ENCODE results near the gene PLXNA3.

PLXNA3 gene

DNA sequence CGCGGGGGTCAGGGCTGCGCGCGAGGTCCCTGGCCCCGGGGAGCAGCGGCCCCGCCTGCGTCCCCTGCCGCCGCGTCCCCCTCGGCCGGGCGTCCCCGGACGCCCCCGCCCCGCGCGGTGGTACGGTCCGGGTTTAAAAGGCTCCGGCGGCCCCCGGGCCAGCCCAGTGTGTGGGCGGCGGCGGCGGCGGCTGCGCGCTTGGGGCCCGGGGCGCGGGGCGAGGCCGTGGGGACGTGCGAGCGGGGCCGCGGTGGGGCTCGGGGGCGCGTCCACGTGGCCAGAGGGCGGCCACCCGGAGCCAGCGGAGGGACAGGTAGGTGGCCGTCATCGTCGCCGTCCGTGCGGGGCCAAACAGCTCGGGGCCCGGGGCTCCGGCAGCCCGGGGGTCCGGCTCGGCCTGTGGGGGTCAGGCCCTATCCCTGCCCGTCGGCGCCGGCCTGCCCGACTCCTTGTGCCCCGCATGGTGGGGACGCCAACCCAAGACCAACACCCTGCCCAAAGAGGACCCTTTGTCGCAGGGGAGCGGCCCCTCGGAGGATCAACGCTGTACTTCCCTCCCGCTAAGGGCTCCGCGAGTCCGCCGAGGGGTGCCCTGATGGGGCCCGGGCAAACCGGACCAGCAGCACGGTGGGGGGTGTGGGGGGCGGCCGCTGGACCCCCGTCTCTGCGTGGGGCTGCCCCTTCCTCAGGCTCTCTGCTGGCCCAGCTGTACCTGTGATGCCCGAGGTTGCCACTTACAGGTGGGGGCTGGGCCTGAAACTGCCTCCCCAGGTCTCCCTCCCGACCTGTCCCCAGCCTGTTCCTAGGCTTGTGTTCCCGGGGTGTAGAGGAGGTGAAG, at the start of gene PLXNA3:
Gene PLXNA3 (plus strand): TSS at position 166 of the 838 bp plus-strand sequence. CDS start 1,903 bp downstream, outside the sequence.
- Histone ChIP-seq H3K27me3 (ENCODE audit: insufficient read depth, low read depth, severe bottlenecking) (peaks cover 17% of the 10 kb centered on the region), H3K36me3 (peaks cover 30% of the 10 kb centered on the region), H3K4me3 (ENCODE audit: low read depth, low read length) (peak within 1 kb of the TSS; percentile 74), H3K9me3 (ENCODE audit: severe bottlenecking) (peaks cover 6% of the 10 kb centered on the region), H3K27ac (peak within 1 kb of the TSS; percentile 67)
- DNase-seq = peak; percentile 55
- TF ChIP-seq, protein P1, sequence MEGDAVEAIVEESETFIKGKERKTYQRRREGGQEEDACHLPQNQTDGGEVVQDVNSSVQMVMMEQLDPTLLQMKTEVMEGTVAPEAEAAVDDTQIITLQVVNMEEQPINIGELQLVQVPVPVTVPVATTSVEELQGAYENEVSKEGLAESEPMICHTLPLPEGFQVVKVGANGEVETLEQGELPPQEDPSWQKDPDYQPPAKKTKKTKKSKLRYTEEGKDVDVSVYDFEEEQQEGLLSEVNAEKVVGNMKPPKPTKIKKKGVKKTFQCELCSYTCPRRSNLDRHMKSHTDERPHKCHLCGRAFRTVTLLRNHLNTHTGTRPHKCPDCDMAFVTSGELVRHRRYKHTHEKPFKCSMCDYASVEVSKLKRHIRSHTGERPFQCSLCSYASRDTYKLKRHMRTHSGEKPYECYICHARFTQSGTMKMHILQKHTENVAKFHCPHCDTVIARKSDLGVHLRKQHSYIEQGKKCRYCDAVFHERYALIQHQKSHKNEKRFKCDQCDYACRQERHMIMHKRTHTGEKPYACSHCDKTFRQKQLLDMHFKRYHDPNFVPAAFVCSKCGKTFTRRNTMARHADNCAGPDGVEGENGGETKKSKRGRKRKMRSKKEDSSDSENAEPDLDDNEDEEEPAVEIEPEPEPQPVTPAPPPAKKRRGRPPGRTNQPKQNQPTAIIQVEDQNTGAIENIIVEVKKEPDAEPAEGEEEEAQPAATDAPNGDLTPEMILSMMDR (IDR thresholded peaks at IDR 0.05; ENCODE audit: low read depth, low read length) = no peak

- Histone ChIP-seq H3K27me3 (ENCODE audit: insufficient read depth, low read depth, severe bottlenecking) (peaks cover 11% of the 10 kb centered on the region), H3K27ac (no peak overlapping the region), H3K4me3 (ENCODE audit: low read depth, low read length) (no peak overlapping the region), H3K36me3 (peaks cover 26% of the 10 kb centered on the region), H3K9me3 (ENCODE audit: severe bottlenecking) (no peaks in the 10 kb centered on the region)
- TF ChIP-seq, protein P1 (IDR thresholded peaks at IDR 0.05; ENCODE audit: low read depth, low read length) = no peak
- no peak for DNase-seq
Observed at GRCh38 chrX:154408659-154409221, 49.3 kb upstream of the PLXNA3 start.

GRCh38 chrX:154409222-154409871, 48.7 kb upstream of the PLXNA3 start, which contains the start of gene DNASE1L1:
DNASE1L1 (minus strand) TSS chrX:154409254; CDS start chrX:154405568, 3,686 bp downstream.
- peaks cover 11% of the 10 kb centered on the region for H3K27me3 ChIP-seq (ENCODE audit: insufficient read depth, low read depth, severe bottlenecking)
- TF ChIP-seq, protein P1 (IDR thresholded peaks at IDR 0.05; ENCODE audit: low read depth, low read length) = no peak
- no peak within 1 kb of the TSS for H3K4me3 ChIP-seq (ENCODE audit: low read depth, low read length)
- no peak for DNase-seq
- peaks cover 30% of the 10 kb centered on the region for H3K36me3 ChIP-seq
- no peaks in the 10 kb centered on the region for H3K9me3 ChIP-seq (ENCODE audit: severe bottlenecking)
- H3K27ac ChIP-seq = no peak within 1 kb of the TSS

DNA sequence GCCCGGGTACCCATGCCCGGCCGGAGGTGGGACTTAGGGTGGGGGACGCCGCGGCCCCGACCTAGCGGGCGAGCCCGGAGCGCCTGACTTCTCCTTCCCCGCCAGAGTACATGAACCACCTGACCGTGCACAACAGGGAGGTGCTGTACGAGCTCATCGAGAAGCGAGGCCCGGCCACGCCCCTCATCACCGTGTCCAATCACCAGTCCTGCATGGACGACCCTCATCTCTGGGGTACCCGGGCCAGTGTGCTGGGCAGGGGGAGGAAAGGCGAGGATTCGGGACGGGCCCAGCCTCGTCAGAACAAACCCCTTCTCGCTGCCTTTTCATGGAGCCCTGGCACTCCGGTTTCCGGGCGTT, 46.1 kb upstream of the PLXNA3 start:
- Histone ChIP-seq H3K36me3 (peaks cover 30% of the 10 kb centered on the region), H3K9me3 (ENCODE audit: severe bottlenecking) (peaks cover 3% of the 10 kb centered on the region), H3K4me3 (ENCODE audit: low read depth, low read length) (peak overlapping the region; percentile 78), H3K27ac (peak overlapping the region; percentile 93), H3K27me3 (ENCODE audit: insufficient read depth, low read depth, severe bottlenecking) (peaks cover 11% of the 10 kb centered on the region)
- TF ChIP-seq, protein P1 (IDR thresholded peaks at IDR 0.05; ENCODE audit: low read depth, low read length) = no peak
- peak; percentile 90 for DNase-seq

DNA sequence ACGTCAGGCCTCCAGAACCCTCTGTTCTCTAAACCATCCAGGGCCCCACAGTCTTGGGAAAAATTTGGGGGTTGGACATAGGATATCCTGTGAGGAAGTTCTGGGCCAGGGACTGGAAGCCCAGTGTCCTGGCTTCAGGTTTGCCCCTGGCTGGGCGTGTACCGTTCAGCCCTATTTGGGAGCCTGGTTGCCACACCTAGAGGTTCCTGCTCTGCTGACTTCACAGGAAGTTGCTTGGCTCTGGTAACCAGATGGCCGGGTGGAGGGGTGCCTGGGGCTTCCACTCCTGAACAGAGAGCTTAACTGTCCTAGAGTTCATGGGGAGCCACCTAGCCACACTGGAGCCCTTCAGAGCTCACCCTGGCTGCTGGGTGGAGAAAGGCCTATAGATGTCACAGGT, 45.6 kb upstream of the PLXNA3 start:
- peak; percentile 80 for DNase-seq
- peaks cover 30% of the 10 kb centered on the region for H3K36me3 ChIP-seq
- TF ChIP-seq, protein P1 (IDR thresholded peaks at IDR 0.05; ENCODE audit: low read depth, low read length) = no peak
- H3K27me3 ChIP-seq (ENCODE audit: insufficient read depth, low read depth, severe bottlenecking) = peaks cover 11% of the 10 kb centered on the region
- H3K9me3 ChIP-seq (ENCODE audit: severe bottlenecking) = peaks cover 3% of the 10 kb centered on the region
- H3K4me3 ChIP-seq (ENCODE audit: low read depth, low read length) = peak overlapping the region; percentile 78
- H3K27ac ChIP-seq = peak overlapping the region; percentile 93

Data from WERI-Rb-1 (cell line).